Thyroid gland (tissue), 4 donors: ENCODE data around the gene GNE. TPM values are rescaled to one million over a fixed set of nuclear protein-coding genes. Genes with fewer than 3 reads are reported as not detected.

ENCODE experiments used
- DNase-seq, 2 donors: peaks; one replicate each; pipeline ENCODE4 v3.0.0-alpha.2; 2019
- H3K27ac ChIP-seq, 3 donors: fragments of 200-600 bp; sonication (generic); 1 replicate in 2 of 3; 2 replicates in 1 of 3; pipeline ENCODE4 v1.5.1; 2016 to 2019; ENCODE audit warnings: mild to moderate bottlenecking in 1 of 3, moderate library complexity in 1 of 3
- H3K27me3 ChIP-seq: fragments of 200-600 bp; sonication (generic); one replicate; pipeline ENCODE4 v1.5.1; 2019
- H3K36me3 ChIP-seq, 2 donors: fragments of 200-600 bp; sonication (generic); one replicate each; pipeline ENCODE4 v1.5.1; 2016 to 2019
- H3K4me1 ChIP-seq, 2 donors: fragments of 200-600 bp; sonication (generic); one replicate each; pipeline ENCODE4 v1.5.1; 2017 to 2019
- H3K4me3 ChIP-seq, 3 donors: fragments of 200-600 bp; sonication (generic); replicated peaks in 1 of 3; 1 replicate in 2 of 3; 2 replicates in 1 of 3; pipeline ENCODE4 v1.5.1; 2016; ENCODE audit warnings: mild to moderate bottlenecking in 1 of 3
- H3K9me3 ChIP-seq: fragments of 200-600 bp; sonication (generic); one replicate; pipeline ENCODE4 v1.5.1; 2017
- CTCF ChIP-seq, 6 experiments: fragments of 200-600 bp in 3 of 6; fragments of 450-650 bp in 3 of 6; sonication (generic) in 3 of 6; IDR thresholded peaks; one replicate each; pipeline ENCODE4 v1.5.1; 2016 to 2019; ENCODE audit warnings: antibody characterized with exemption in 6 of 6, mild to moderate bottlenecking in 2 of 6, inconsistent platforms in 1 of 6, moderate library complexity in 1 of 6
- POLR2A ChIP-seq, 2 donors: fragments of 450-650 bp; IDR thresholded peaks; one replicate each; pipeline ENCODE4 v1.6.1; 2017; ENCODE audit warnings: antibody characterized with exemption in 2 of 2, mild to moderate bottlenecking in 2 of 2, moderate library complexity in 1 of 2
- WGBS, 2 donors: methylation state at CpG; one replicate each; pipeline ENCODE4 v1.1.5; 2017; 5-methylcytosine and 5-hydroxymethylcytosine counted together
- intact Hi-C: fragments of 100-400 bp; cut with DNase I; formaldehyde crosslinking; loops from one replicate; pipeline ENCODE4 v1.15.1; 2023
- total RNA-seq, 4 donors: library from RNA; depleted of rRNA; stranded (reverse); fragments of >200 nt; gene quantifications; one replicate each; pipeline ENCODE4 v1.2.3, GENCODE V29; 2016

The GNE gene
- total RNA-seq, 4 donors from 2014 or later = 15.0 to 24.3 (median 16.1) TPM

- no peak for TF ChIP-seq POLR2A (IDR thresholded peaks at IDR 0.05)
- no peak for TF ChIP-seq CTCF (IDR thresholded peaks at IDR 0.05)
- intact Hi-C loops = no loop called here
- DNase-seq = no peak
- 96 to 99% methylated on average over 3 of the region's 3 CpGs for WGBS, 2 donors
- Histone ChIP-seq H3K36me3 (peaks cover 34 to 47% of the 10 kb centered on the region in 2 donors), H3K4me3 (no peak overlapping the region), H3K9me3 (no peaks in the 10 kb centered on the region), H3K27ac (no peak overlapping the region), H3K4me1 (peaks cover 7 to 12% of the 10 kb centered on the region in 2 donors), H3K27me3 (no peaks in the 10 kb centered on the region)
Measured at GRCh38 chr9:36221667-36222066, 36.6 kb downstream of the GNE start.

DNA sequence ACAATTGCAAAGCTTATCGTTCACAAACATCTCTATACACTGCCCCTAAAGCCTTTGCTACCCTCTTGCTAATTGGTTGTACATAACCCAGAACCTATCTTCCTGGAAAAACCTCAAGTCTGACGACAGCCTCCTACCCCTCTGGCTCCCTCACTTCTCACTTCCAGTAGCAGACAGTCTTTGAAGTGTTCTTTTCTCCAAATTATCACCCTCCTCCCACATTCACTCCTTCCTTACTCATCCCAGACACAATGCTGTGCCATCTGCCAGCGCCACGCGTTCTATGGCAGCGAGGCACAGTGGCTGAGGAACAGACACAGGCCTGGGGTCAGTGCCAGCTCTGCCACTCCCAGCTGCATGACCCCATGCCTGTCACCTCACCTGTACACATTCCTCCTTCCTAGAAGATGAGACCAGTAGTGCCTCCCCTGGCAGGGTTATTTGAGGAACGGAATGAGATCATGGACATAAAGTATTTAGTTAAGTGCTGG, 39.8 kb downstream of the GNE start:
- DNase-seq = no peak
- Histone ChIP-seq H3K4me3 (no peak overlapping the region), H3K27me3 (no peaks in the 10 kb centered on the region), H3K9me3 (no peaks in the 10 kb centered on the region), H3K36me3 (peaks cover 27 to 40% of the 10 kb centered on the region in 2 donors), H3K4me1 (peaks cover 7 to 12% of the 10 kb centered on the region in 2 donors), H3K27ac (peak overlapping the region in 1 of 3 donors; percentile 17)
- intact Hi-C loops = no loop called here
- TF ChIP-seq POLR2A (IDR thresholded peaks at IDR 0.05) (no peak), CTCF (IDR thresholded peaks at IDR 0.05) (no peak)
- 88 to 93% methylated on average over 7 of the region's 7 CpGs for WGBS, 2 donors

GRCh38 chr9:36218011-36218410, 40.2 kb downstream of the GNE start:
- 87 to 96% methylated on average over 5 of the region's 5 CpGs for WGBS, 2 donors
- H3K27ac ChIP-seq = peak overlapping the region in 1 of 3 donors; percentile 17
- intact Hi-C loops = no loop called here

DNA sequence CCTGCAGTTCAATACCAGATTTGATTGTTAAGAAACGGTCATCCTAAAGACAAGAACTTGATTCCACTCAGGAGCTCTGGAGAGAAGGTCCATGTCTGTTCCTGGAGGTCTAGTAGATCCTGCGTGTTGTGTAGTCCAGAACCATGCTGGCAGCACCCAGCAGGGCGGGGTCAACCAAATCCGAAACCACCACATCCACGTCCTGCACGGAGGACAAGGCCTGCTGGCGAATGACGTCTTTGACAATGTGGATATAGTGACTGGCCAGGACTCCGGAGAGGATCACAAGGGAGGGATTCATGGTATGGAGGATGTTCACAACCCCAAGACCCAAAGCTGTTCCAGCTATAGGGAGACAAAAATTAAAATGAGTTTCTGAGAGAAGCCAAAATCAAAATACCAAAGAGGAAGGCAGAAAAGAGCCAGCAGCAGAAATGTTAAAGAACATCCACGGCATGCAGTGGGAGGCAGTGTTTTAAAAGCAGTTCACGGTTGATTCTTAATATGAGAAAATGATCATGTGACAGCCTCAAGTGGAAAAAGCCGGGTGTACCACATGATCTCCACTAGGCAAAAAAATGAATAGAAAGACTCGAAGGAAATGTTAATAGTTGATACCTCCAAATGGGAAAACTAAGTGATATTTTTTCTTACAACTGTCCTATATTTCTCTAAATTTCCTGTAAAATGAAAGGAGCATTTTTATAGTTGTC, 40.8 kb downstream of the GNE start:
- Histone ChIP-seq H3K4me1 (peaks cover 7 to 12% of the 10 kb centered on the region in 2 donors), H3K27me3 (no peaks in the 10 kb centered on the region), H3K4me3 (no peak overlapping the region), H3K9me3 (no peaks in the 10 kb centered on the region), H3K36me3 (peaks cover 17 to 30% of the 10 kb centered on the region in 2 donors), H3K27ac (no peak overlapping the region)
- WGBS, 2 donors = 63 to 69% methylated on average over 12 to 13 of the region's 13 CpGs
- DNase-seq = peak; percentile 27
- TF ChIP-seq CTCF (IDR thresholded peaks at IDR 0.05) (peak in 2 of 6 experiments; percentile 21 to 38), POLR2A (IDR thresholded peaks at IDR 0.05) (no peak)
- intact Hi-C loops = no loop called here

More at GRCh38 chr9:36218011-36218410, 40.2 kb downstream of the GNE start:
- H3K9me3 ChIP-seq = no peaks in the 10 kb centered on the region
- H3K4me3 ChIP-seq = no peak overlapping the region
- H3K36me3 ChIP-seq = peaks cover 23 to 36% of the 10 kb centered on the region in 2 donors
- peaks cover 7 to 12% of the 10 kb centered on the region in 2 donors for H3K4me1 ChIP-seq
- DNase-seq = no peak
- H3K27me3 ChIP-seq = no peaks in the 10 kb centered on the region
- TF ChIP-seq POLR2A (IDR thresholded peaks at IDR 0.05) (no peak), CTCF (IDR thresholded peaks at IDR 0.05) (no peak)

DNA sequence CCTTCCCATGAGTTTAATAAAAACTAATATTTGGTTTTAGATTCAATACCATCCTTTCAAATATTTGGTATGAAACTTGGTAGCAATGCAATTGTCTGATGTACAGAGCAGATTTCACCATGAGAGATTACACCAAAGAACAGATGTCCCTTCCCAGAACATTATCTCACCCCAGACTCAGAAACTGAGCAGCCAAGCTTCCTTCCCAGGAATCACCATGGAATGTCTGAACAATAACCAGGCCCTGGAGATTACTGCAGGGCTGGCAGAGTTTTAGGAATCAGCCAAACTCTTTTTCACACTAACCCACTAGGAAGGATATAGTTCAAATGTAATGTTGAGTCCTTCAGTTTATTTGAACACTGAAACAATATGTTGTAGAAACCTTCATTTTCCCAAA, 43.7 kb downstream of the GNE start:
- TF ChIP-seq CTCF (IDR thresholded peaks at IDR 0.05) (no peak), POLR2A (IDR thresholded peaks at IDR 0.05) (no peak)
- intact Hi-C loops = no loop called here
- H3K9me3 ChIP-seq = no peaks in the 10 kb centered on the region
- peaks cover 7 to 14% of the 10 kb centered on the region in 2 donors for H3K4me1 ChIP-seq
- no peak overlapping the region for H3K27ac ChIP-seq
- DNase-seq = no peak
- no peaks in the 10 kb centered on the region for H3K27me3 ChIP-seq
- no peak overlapping the region for H3K4me3 ChIP-seq
- peaks cover 28 to 30% of the 10 kb centered on the region in 2 donors for H3K36me3 ChIP-seq
